Esophagus squamous epithelium (tissue), 5 donors: ENCODE measurements around the gene RPA1. TPM values are rescaled to one million over a fixed set of nuclear protein-coding genes. Genes with fewer than 3 reads are reported as not detected.

Source experiments
- DNase-seq: peaks from one replicate; lab custom pipeline; 2025; lab: John Stamatoyannopoulos, UW
- H3K27ac ChIP-seq, 4 donors: fragments of 200-600 bp; sonication (generic); one replicate each; pipeline ENCODE4 v1.5.1; 2016 to 2019; ENCODE audit warnings: mild to moderate bottlenecking in 1 of 4
- H3K27me3 ChIP-seq, 4 donors: fragments of 200-600 bp; sonication (generic); 1 replicate in 3 of 4; 2 replicates in 1 of 4; pipeline versions ENCODE4 v1.5.1 to v1.6.0; 2017 to 2021; ENCODE audit warnings: antibody characterized with exemption in 1 of 4
- H3K36me3 ChIP-seq, 3 donors: fragments of 200-600 bp; sonication (generic); one replicate each; pipeline ENCODE4 v1.5.1; 2016 to 2019
- H3K4me1 ChIP-seq, 3 donors: fragments of 200-600 bp; sonication (generic); one replicate each; pipeline ENCODE4 v1.5.1; 2017 to 2019
- H3K4me3 ChIP-seq, 4 donors: fragments of 200-600 bp; sonication (generic); 1 replicate in 3 of 4; 2 replicates in 1 of 4; pipeline ENCODE4 v1.5.1; 2016 to 2019; ENCODE audit warnings: mild to moderate bottlenecking in 2 of 4, moderate library complexity in 1 of 4
- H3K9me3 ChIP-seq, 3 donors: fragments of 200-600 bp; sonication (generic); one replicate each; pipeline ENCODE4 v1.5.1; 2016 to 2019
- CTCF ChIP-seq, 6 experiments: fragments of 450-650 bp in 4 of 6; fragments of 200-600 bp in 2 of 6; sonication (generic) in 2 of 6; IDR thresholded peaks; one replicate each; pipeline ENCODE4 v1.5.1; 2016 to 2019; ENCODE audit warnings: antibody characterized with exemption in 6 of 6, mild to moderate bottlenecking in 4 of 6, moderate library complexity in 4 of 6
- POLR2A ChIP-seq, 4 donors: fragments of 450-650 bp; IDR thresholded peaks; one replicate each; pipeline ENCODE4 v1.6.1; 2017; ENCODE audit warnings: antibody characterized with exemption in 4 of 4, mild to moderate bottlenecking in 4 of 4, moderate library complexity in 3 of 4
- WGBS, 2 donors: methylation state at CpG; one replicate each; pipeline ENCODE4 v1.1.5; 2018; 5-methylcytosine and 5-hydroxymethylcytosine counted together
- intact Hi-C: fragments of 100-400 bp; cut with DNase I; formaldehyde crosslinking; loops from one replicate; pipeline ENCODE4 v1.15.0; 2022
- total RNA-seq, 4 donors: library from RNA; depleted of rRNA; stranded (reverse); fragments of >200 nt; gene quantifications; one replicate each; pipeline ENCODE4 v1.1.0, GENCODE V29; 2016
- donor health status: DM: yes; HTN: yes; CAD: no.

RPA1 gene
- total RNA-seq, 4 donors from 2014 or later: 16.3 to 29.8 (median 25.6) TPM

DNA sequence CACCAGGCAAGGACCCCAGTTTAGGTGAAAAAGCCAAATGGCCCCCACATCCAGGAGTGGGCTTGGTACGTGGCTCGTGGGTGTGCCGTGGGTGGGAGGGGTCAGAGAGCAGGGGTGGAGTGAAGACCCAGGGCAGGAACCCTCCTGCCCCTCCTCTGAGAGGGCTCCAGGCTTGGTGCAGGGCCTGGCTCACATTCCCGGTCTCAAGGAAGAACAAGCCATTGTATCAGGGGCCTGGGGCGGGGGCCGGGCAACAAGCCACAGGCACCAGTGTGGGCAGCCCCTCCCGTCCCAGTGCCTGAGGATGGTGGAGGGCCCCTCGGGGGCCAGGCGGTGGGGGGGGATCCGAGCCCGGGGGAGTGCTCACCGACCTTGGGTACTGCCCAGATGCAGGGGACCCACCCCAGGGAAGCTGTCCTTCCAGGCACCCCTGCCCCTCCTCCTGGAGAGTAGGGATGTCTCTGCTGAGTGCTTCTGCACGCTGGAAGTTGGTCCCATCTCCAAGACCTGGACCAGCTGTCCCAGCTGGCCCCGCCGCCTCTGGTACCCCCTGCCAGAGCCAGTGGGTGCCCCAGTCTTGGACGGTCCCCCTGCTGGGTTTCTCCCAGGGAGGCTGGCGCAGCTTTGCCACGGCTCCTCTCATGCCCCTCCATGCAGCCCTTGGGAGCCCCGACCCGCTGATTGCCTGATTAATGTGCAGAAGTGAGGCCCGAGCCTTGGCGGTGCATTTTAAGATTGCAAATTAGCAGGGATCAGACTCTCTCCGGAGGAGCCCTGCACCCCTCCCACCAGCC is 111.7 kb downstream of the RPA1 start:
- Histone ChIP-seq H3K9me3 (no peaks in the 10 kb centered on the region), H3K4me1 (peaks cover 0 to 8% (median 0%) of the 10 kb centered on the region in 3 donors), H3K36me3 (peaks cover 0 to 6% (median 0%) of the 10 kb centered on the region in 3 donors), H3K27me3 (no peaks in the 10 kb centered on the region), H3K27ac (no peak overlapping the region), H3K4me3 (no peak overlapping the region)
- WGBS, 2 donors: 60 to 70% methylated on average over 1 to 4 of the region's 23 CpGs
- no peak for DNase-seq
- intact Hi-C loops: no loop called here
- no peak for TF ChIP-seq CTCF (IDR thresholded peaks at IDR 0.05)
- no peak for TF ChIP-seq POLR2A (IDR thresholded peaks at IDR 0.05)

DNA sequence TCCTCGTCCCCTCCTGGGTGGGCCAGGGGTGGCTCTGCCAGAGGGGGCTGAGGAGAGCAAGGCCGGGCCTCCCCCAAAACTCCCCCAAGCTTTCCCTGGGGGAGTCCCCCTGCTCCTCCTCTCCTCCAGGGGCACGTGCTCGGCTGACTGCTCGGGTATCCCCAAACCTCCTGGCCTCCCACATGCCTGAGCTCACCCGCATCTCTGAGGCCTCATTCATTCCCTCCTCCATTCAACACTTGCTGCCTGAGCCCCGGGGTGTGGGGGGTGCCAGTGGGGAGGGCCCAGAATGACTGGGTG is 112.2 kb downstream of the RPA1 start:
- 58% methylated on average over 4 of the region's 7 CpGs; no CpG with 5 or more reads in 1 of the 2 donors for WGBS, 2 donors
- TF ChIP-seq CTCF (IDR thresholded peaks at IDR 0.05): no peak
- no peak for TF ChIP-seq POLR2A (IDR thresholded peaks at IDR 0.05)
- peaks cover 0 to under 1% (median 0%) of the 10 kb centered on the region in 3 donors for H3K36me3 ChIP-seq
- intact Hi-C loops: no loop called here
- H3K4me1 ChIP-seq: peaks cover 0 to 8% (median 0%) of the 10 kb centered on the region in 3 donors
- H3K4me3 ChIP-seq: no peak overlapping the region
- DNase-seq: no peak
- H3K9me3 ChIP-seq: no peaks in the 10 kb centered on the region
- no peak overlapping the region for H3K27ac ChIP-seq
- H3K27me3 ChIP-seq: no peaks in the 10 kb centered on the region

GRCh38 chr17:1942666-1943435 is 113.0 kb downstream of the RPA1 start:
- no peaks in the 10 kb centered on the region for H3K27me3 ChIP-seq
- H3K36me3 ChIP-seq: no peaks in the 10 kb centered on the region
- TF ChIP-seq POLR2A (IDR thresholded peaks at IDR 0.05) (no peak), CTCF (IDR thresholded peaks at IDR 0.05) (no peak)
- H3K4me3 ChIP-seq: no peak overlapping the region
- intact Hi-C loops: no loop called here
- no peak for DNase-seq
- H3K4me1 ChIP-seq: peaks cover 0 to 8% (median 0%) of the 10 kb centered on the region in 3 donors
- no peak overlapping the region for H3K27ac ChIP-seq
- H3K9me3 ChIP-seq: no peaks in the 10 kb centered on the region
- 71 to 96% methylated on average over 6 to 12 of the region's 21 CpGs for WGBS, 2 donors

DNA sequence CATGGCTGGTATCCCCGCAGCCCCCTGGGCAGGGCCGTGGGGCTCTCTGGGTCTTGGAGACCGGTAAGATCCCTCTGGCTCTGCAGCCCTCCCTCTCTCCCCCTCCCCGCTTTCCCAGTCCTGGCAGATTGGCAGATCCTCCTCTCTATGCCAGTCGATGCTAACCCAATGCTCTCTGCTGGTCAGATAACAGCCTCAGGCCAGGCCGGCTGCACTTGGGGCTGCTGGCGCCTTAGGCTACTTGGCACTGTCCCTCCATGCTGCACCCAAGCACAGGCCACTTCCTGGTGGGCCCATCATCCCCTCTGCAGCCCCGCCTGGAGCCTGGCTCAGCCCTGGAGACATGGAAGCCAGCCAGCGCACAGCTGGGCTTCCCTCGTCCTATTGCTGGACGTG is 113.6 kb downstream of the RPA1 start:
- no peak overlapping the region for H3K4me3 ChIP-seq
- no peak overlapping the region for H3K27ac ChIP-seq
- no peaks in the 10 kb centered on the region for H3K36me3 ChIP-seq
- no peaks in the 10 kb centered on the region for H3K27me3 ChIP-seq
- H3K4me1 ChIP-seq: peaks cover 0 to 8% (median 0%) of the 10 kb centered on the region in 3 donors
- TF ChIP-seq POLR2A (IDR thresholded peaks at IDR 0.05) (no peak), CTCF (IDR thresholded peaks at IDR 0.05) (no peak)
- no peak for DNase-seq
- 77 to 90% methylated on average over 5 of the region's 11 CpGs for WGBS, 2 donors
- no peaks in the 10 kb centered on the region for H3K9me3 ChIP-seq
- intact Hi-C loops: no loop called here

DNA sequence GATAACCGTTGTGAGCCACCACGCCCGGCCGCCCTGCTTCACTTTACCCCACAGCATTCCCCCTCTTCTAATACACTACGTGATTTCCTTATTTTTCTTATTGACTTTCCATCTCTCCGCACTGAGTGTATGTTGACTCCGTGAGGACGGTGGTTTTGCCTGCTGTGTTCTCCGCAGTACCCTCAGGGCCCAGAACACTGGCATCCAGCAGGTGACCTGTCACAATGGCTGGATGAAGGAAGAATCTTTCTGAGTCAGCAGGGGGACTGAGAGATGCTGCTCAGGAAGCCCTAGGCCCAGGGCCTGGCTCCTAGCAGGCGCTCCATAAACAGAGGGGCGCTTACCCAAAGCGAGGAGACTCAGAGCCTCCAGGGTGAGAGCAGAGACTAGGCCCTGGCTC is 115.8 kb downstream of the RPA1 start:
- no peak for DNase-seq
- H3K27ac ChIP-seq: no peak overlapping the region
- WGBS, 2 donors: 75 to 97% methylated on average over 7 to 8 of the region's 12 CpGs

More for the DNA sequence above, 115.8 kb downstream of the RPA1 start:
- H3K36me3 ChIP-seq: no peaks in the 10 kb centered on the region
- peaks cover 0 to 2% (median 0%) of the 10 kb centered on the region in 3 donors for H3K4me1 ChIP-seq
- H3K4me3 ChIP-seq: no peak overlapping the region
- H3K9me3 ChIP-seq: no peaks in the 10 kb centered on the region
- TF ChIP-seq CTCF (IDR thresholded peaks at IDR 0.05) (no peak), POLR2A (IDR thresholded peaks at IDR 0.05) (no peak)
- intact Hi-C loops: no loop called here
- no peaks in the 10 kb centered on the region for H3K27me3 ChIP-seq
